Esophagus squamous epithelium (tissue), 5 donors: ENCODE results near the gene IMMP2L. TPM values are rescaled to one million over a fixed set of nuclear protein-coding genes. Genes with fewer than 3 reads are reported as not detected.

Experiments
- DNase-seq: peaks from one replicate; lab custom pipeline; 2025; lab: John Stamatoyannopoulos, UW
- H3K27ac ChIP-seq, 4 donors: fragments of 200-600 bp; sonication (generic); one replicate each; pipeline ENCODE4 v1.5.1; 2016 to 2019; ENCODE audit warnings: mild to moderate bottlenecking in 1 of 4
- H3K27me3 ChIP-seq, 4 donors: fragments of 200-600 bp; sonication (generic); 1 replicate in 3 of 4; 2 replicates in 1 of 4; pipeline versions ENCODE4 v1.5.1 to v1.6.0; 2017 to 2021; ENCODE audit warnings: antibody characterized with exemption in 1 of 4
- H3K36me3 ChIP-seq, 3 donors: fragments of 200-600 bp; sonication (generic); one replicate each; pipeline ENCODE4 v1.5.1; 2016 to 2019
- H3K4me1 ChIP-seq, 3 donors: fragments of 200-600 bp; sonication (generic); one replicate each; pipeline ENCODE4 v1.5.1; 2017 to 2019
- H3K4me3 ChIP-seq, 4 donors: fragments of 200-600 bp; sonication (generic); 1 replicate in 3 of 4; 2 replicates in 1 of 4; pipeline ENCODE4 v1.5.1; 2016 to 2019; ENCODE audit warnings: mild to moderate bottlenecking in 2 of 4, moderate library complexity in 1 of 4
- H3K9me3 ChIP-seq, 3 donors: fragments of 200-600 bp; sonication (generic); one replicate each; pipeline ENCODE4 v1.5.1; 2016 to 2019
- CTCF ChIP-seq, 6 experiments: fragments of 450-650 bp in 4 of 6; fragments of 200-600 bp in 2 of 6; sonication (generic) in 2 of 6; IDR thresholded peaks; one replicate each; pipeline ENCODE4 v1.5.1; 2016 to 2019; ENCODE audit warnings: antibody characterized with exemption in 6 of 6, mild to moderate bottlenecking in 4 of 6, moderate library complexity in 4 of 6
- POLR2A ChIP-seq, 4 donors: fragments of 450-650 bp; IDR thresholded peaks; one replicate each; pipeline ENCODE4 v1.6.1; 2017; ENCODE audit warnings: antibody characterized with exemption in 4 of 4, mild to moderate bottlenecking in 4 of 4, moderate library complexity in 3 of 4
- WGBS, 2 donors: methylation state at CpG; one replicate each; pipeline ENCODE4 v1.1.5; 2018; 5-methylcytosine and 5-hydroxymethylcytosine counted together
- intact Hi-C: fragments of 100-400 bp; cut with DNase I; formaldehyde crosslinking; loops from one replicate; pipeline ENCODE4 v1.15.0; 2022
- total RNA-seq, 4 donors: library from RNA; depleted of rRNA; stranded (reverse); fragments of >200 nt; gene quantifications; one replicate each; pipeline ENCODE4 v1.1.0, GENCODE V29; 2016
- donor health status: DM: yes; HTN: yes; CAD: no.

Gene IMMP2L
- total RNA-seq, 4 donors from 2014 or later: 1.6 to 21.7 (median 5.4) TPM

- Histone ChIP-seq H3K4me1 (no peaks in the 10 kb centered on the region), H3K27me3 (no peaks in the 10 kb centered on the region), H3K36me3 (no peaks in the 10 kb centered on the region), H3K9me3 (no peaks in the 10 kb centered on the region), H3K27ac (no peak overlapping the region), H3K4me3 (no peak overlapping the region)
- TF ChIP-seq CTCF (IDR thresholded peaks at IDR 0.05): no peak
- no peak for TF ChIP-seq POLR2A (IDR thresholded peaks at IDR 0.05)
- WGBS, 2 donors: 86 to 89% methylated on average over 2 of the region's 2 CpGs
- intact Hi-C loops: no loop called here
- no peak for DNase-seq
These were observed 916.7 kb downstream of the IMMP2L start for GRCh38 chr7:110645616-110646015.

DNA sequence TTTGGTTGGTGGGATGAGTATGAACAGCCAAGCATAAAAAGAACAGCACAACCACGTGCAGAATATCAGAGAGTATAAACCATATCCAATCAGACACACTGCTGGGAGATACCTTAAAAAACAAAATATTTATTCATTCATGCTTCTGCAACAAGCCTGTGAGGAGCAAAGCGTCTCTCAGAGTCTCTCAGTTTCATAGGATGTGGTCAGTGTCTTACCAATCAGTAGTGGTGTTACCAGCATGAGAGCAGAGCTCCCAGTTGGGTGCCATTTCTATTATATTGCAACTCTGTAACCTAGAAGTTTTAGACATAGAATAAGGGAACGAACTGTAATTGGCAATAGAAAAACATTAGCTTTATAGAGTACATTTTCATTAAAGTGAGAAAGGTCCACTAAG is 917.2 kb downstream of the IMMP2L start:
- H3K9me3 ChIP-seq: no peaks in the 10 kb centered on the region
- no peak for DNase-seq
- TF ChIP-seq CTCF (IDR thresholded peaks at IDR 0.05): no peak
- no peak for TF ChIP-seq POLR2A (IDR thresholded peaks at IDR 0.05)
- no peak overlapping the region for H3K27ac ChIP-seq
- intact Hi-C loops: no loop called here
- WGBS, 2 donors: 52 to 70% methylated on average over 3 of the region's 3 CpGs
- H3K27me3 ChIP-seq: no peaks in the 10 kb centered on the region
- H3K4me3 ChIP-seq: no peak overlapping the region
- H3K4me1 ChIP-seq: no peaks in the 10 kb centered on the region
- no peaks in the 10 kb centered on the region for H3K36me3 ChIP-seq

DNA sequence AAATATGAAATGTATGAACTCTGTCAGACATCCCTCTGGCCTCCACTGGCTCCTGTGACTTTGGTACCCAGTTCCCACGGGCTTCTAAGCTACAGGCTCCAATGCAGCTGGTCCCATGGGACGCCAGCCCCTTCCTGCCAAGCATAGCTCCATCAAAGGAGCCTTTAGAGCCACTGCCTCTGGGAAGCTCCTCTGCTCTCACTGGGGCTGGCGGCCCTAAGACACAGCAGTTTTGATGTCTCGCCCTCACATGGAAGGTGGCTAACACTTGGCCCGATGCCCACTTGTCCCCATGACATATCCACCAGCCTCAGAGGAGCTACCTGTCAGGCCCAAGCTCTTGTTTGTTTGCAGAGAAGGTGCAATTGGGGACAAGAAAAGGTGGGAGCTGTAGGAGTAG is 925.0 kb downstream of the IMMP2L start:
- TF ChIP-seq CTCF (IDR thresholded peaks at IDR 0.05): no peak
- no peaks in the 10 kb centered on the region for H3K4me1 ChIP-seq
- no peaks in the 10 kb centered on the region for H3K9me3 ChIP-seq
- H3K27me3 ChIP-seq: no peaks in the 10 kb centered on the region
- no peak for DNase-seq
- no peak overlapping the region for H3K4me3 ChIP-seq
- 81 to 82% methylated on average over 4 to 5 of the region's 5 CpGs for WGBS, 2 donors
- H3K36me3 ChIP-seq: no peaks in the 10 kb centered on the region
- no peak overlapping the region for H3K27ac ChIP-seq
- intact Hi-C loops: no loop called here

DNA sequence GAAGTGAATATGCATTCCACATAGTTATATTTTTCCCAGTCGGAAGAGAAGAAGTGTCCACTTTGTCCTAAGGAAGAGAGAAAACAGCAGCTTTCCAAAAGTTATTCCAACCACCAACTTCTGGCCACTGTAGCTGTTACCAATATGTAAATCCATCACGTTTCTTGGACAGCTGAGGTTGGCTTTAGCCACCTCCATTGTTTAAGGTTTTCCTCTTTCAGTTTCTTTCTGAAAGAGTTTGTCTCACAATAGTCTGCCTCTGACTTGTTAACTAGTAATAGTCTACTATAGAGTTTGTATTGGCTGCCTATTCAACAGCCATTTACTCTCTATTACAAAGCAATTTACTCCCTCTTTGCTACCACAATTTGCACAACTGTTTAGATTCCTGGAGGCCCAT is 929.0 kb downstream of the IMMP2L start:
- TF ChIP-seq CTCF (IDR thresholded peaks at IDR 0.05) (no peak), POLR2A (IDR thresholded peaks at IDR 0.05) (no peak)
- intact Hi-C loops: no loop called here
- Histone ChIP-seq H3K27me3 (no peaks in the 10 kb centered on the region), H3K9me3 (no peaks in the 10 kb centered on the region), H3K36me3 (no peaks in the 10 kb centered on the region), H3K4me1 (no peaks in the 10 kb centered on the region), H3K4me3 (no peak overlapping the region), H3K27ac (no peak overlapping the region)
- WGBS, 2 donors: 60 to 63% methylated on average over 2 of the region's 2 CpGs
- no peak for DNase-seq

DNA sequence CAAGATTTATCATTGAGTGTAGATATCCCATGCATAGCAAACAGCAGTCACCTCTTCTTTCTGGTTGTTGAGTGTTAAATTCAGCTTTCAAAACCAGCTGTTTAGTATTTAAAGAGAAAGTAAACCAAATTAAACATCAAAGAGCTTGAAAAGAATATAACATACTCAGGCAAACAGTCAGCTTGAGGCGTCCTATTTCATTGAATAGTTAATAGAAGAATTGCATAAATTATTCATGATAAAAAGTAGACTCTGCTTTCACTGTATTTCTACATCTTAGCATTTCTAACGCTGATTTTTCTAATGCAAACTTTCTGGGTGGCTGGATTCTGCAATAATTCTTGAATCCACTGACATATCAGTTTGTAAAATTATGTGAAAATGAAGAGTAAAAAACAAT is 935.9 kb downstream of the IMMP2L start:
- Histone ChIP-seq H3K27me3 (no peaks in the 10 kb centered on the region), H3K27ac (no peak overlapping the region), H3K9me3 (no peaks in the 10 kb centered on the region), H3K36me3 (no peaks in the 10 kb centered on the region), H3K4me3 (no peak overlapping the region), H3K4me1 (no peaks in the 10 kb centered on the region)
- 68 to 69% methylated on average over 2 of the region's 2 CpGs for WGBS, 2 donors
- DNase-seq: no peak
- intact Hi-C loops: no loop called here
- TF ChIP-seq CTCF (IDR thresholded peaks at IDR 0.05) (no peak), POLR2A (IDR thresholded peaks at IDR 0.05) (no peak)
